Smooth muscle cell (in vitro differentiated cells): ENCODE measurements around the gene FLT3LG. TPM values are rescaled to one million over a fixed set of nuclear protein-coding genes. Genes with fewer than 3 reads are reported as not detected.
A peak's percentile ranks its signal among the peaks of the same experiment; 100 is the strongest.

Experiments
- DNase-seq: peaks from one replicate; lab custom pipeline; 2025; ENCODE audit not compliant: unreplicated experiment; lab: John Stamatoyannopoulos, UW
- H2AFZ ChIP-seq: fragments of 200-600 bp; sonication (generic); 2 replicates; pipeline ENCODE4 v1.6.0; 2016; ENCODE audit warnings: antibody characterized with exemption, low read depth, mild to moderate bottlenecking
- H3F3A ChIP-seq: fragments of 200-600 bp; sonication (generic); 2 replicates; pipeline ENCODE4 v1.6.0; 2017; ENCODE audit warnings: antibody characterized with exemption, low read depth
- H3K27ac ChIP-seq: fragments of 200-600 bp; sonication (generic); 2 replicates; pipeline ENCODE4 v1.5.1; 2016; ENCODE audit warnings: low read depth, mild to moderate bottlenecking
- H3K27me3 ChIP-seq: fragments of 200-600 bp; sonication (generic); 2 replicates; pipeline ENCODE4 v1.6.1; 2016; ENCODE audit warnings: low read depth, mild to moderate bottlenecking
- H3K36me3 ChIP-seq: fragments of 200-600 bp; sonication (generic); 2 replicates; pipeline ENCODE4 v1.5.1; 2016; ENCODE audit warnings: low read depth
- H3K4me1 ChIP-seq: fragments of 200-600 bp; sonication (generic); 2 replicates; pipeline ENCODE4 v1.5.1; 2016; ENCODE audit warnings: low read depth
- H3K4me2 ChIP-seq: fragments of 200-600 bp; sonication (generic); 2 replicates; pipeline ENCODE4 v1.6.0; 2016; ENCODE audit warnings: mild to moderate bottlenecking
- H3K4me3 ChIP-seq: fragments of 200-600 bp; sonication (generic); 2 replicates; pipeline ENCODE4 v1.5.1; 2016; ENCODE audit warnings: mild to moderate bottlenecking
- H3K79me2 ChIP-seq: fragments of 200-600 bp; sonication (generic); 2 replicates; pipeline ENCODE4 v1.6.0; 2016; ENCODE audit warnings: low read depth, mild to moderate bottlenecking
- H3K9ac ChIP-seq: fragments of 200-600 bp; sonication (generic); 2 replicates; pipeline ENCODE4 v1.6.0; 2016; ENCODE audit warnings: low read depth
- H3K9me3 ChIP-seq: fragments of 200-600 bp; sonication (generic); replicated peaks from 2 replicates; pipeline ENCODE4 v1.5.1; 2016; ENCODE audit warnings: low read depth
- H4K20me1 ChIP-seq: fragments of 200-600 bp; sonication (generic); 2 replicates; pipeline ENCODE4 v1.6.0; 2016; ENCODE audit warnings: low read depth
- CTCF ChIP-seq: fragments of 200-600 bp; sonication (generic); IDR thresholded peaks from 2 replicates; pipeline ENCODE4 v1.5.1; 2017; ENCODE audit warnings: borderline replicate concordance, mild to moderate bottlenecking, antibody characterized with exemption; ENCODE audit not compliant: insufficient read depth, poor library complexity, severe bottlenecking
- WGBS: methylation state at CpG from one replicate; pipeline ENCODE4 v1.1.7; 2016; ENCODE audit warnings: low lambda C conversion rate; 5-methylcytosine and 5-hydroxymethylcytosine counted together
- polyA plus RNA-seq: library from polyadenylated mRNA; unstranded; fragments of >200 nt; fragmentation: Nextera tagmentation; extraction: Ambion mirVana; gene quantifications from 2 replicates; pipeline ENCODE4 v1.2.1, GENCODE V29; 2016
- total RNA-seq: library from RNA; depleted of rRNA; stranded (reverse); fragments of >200 nt; gene quantifications from 2 replicates; pipeline ENCODE4 v1.2.3, GENCODE V29; 2014

Gene FLT3LG
- total and polyA plus RNA-seq, 2 experiments from 2014 or later: 0.45 to 2.0 TPM

GRCh38 chr19:49497047-49497788 lies 23.2 kb downstream of the FLT3LG start:
- H3K9ac ChIP-seq: peak overlapping the region; percentile 98
- peak overlapping the region; percentile 95 for H3K4me3 ChIP-seq
- peak overlapping the region; percentile 97 for H3K4me2 ChIP-seq
- H3K27ac ChIP-seq: peak overlapping the region; percentile 86
- peaks cover 24% of the 10 kb centered on the region for H3K79me2 ChIP-seq
- DNase-seq: no peak
- no peaks in the 10 kb centered on the region for H3K9me3 ChIP-seq
- peaks cover 39% of the 10 kb centered on the region for H3F3A ChIP-seq
- peaks cover 5% of the 10 kb centered on the region for H3K36me3 ChIP-seq
- TF ChIP-seq CTCF: no peak
- H3K4me1 ChIP-seq: peaks cover 15% of the 10 kb centered on the region
- 33% methylated on average over 21 of the region's 22 CpGs for WGBS
- H2AFZ ChIP-seq: no peak overlapping the region
- no peaks in the 10 kb centered on the region for H3K27me3 ChIP-seq
- H4K20me1 ChIP-seq: peaks cover 42% of the 10 kb centered on the region

GRCh38 chr19:49497789-49498103 lies 23.7 kb downstream of the FLT3LG start:
- peak overlapping the region; percentile 95 for H3K4me3 ChIP-seq
- peaks cover 33% of the 10 kb centered on the region for H3F3A ChIP-seq
- peaks cover 36% of the 10 kb centered on the region for H4K20me1 ChIP-seq
- TF ChIP-seq CTCF: no peak
- no peak for DNase-seq
- no peaks in the 10 kb centered on the region for H3K27me3 ChIP-seq
- WGBS: 94% methylated on average over 12 of the region's 12 CpGs
- H3K4me2 ChIP-seq: peak overlapping the region; percentile 97
- peaks cover 15% of the 10 kb centered on the region for H3K4me1 ChIP-seq
- peak overlapping the region; percentile 98 for H3K9ac ChIP-seq
- peaks cover 24% of the 10 kb centered on the region for H3K79me2 ChIP-seq
- no peak overlapping the region for H3K27ac ChIP-seq
- no peaks in the 10 kb centered on the region for H3K9me3 ChIP-seq
- no peak overlapping the region for H2AFZ ChIP-seq
- H3K36me3 ChIP-seq: peaks cover 5% of the 10 kb centered on the region

GRCh38 chr19:49498475-49498874 lies 24.5 kb downstream of the FLT3LG start:
- peaks cover 36% of the 10 kb centered on the region for H4K20me1 ChIP-seq
- H3K36me3 ChIP-seq: peaks cover 5% of the 10 kb centered on the region
- no peaks in the 10 kb centered on the region for H3K9me3 ChIP-seq
- peak overlapping the region; percentile 98 for H3K9ac ChIP-seq
- no peak overlapping the region for H3K4me3 ChIP-seq
- H3K27ac ChIP-seq: no peak overlapping the region
- peaks cover 19% of the 10 kb centered on the region for H3K4me1 ChIP-seq
- DNase-seq: no peak
- no peak overlapping the region for H2AFZ ChIP-seq
- H3K4me2 ChIP-seq: peak overlapping the region; percentile 97
- H3F3A ChIP-seq: peaks cover 26% of the 10 kb centered on the region
- TF ChIP-seq CTCF: no peak
- WGBS: 94% methylated on average over 7 of the region's 7 CpGs
- H3K79me2 ChIP-seq: peaks cover 24% of the 10 kb centered on the region
- H3K27me3 ChIP-seq: no peaks in the 10 kb centered on the region

- H3K4me2 ChIP-seq: peak overlapping the region; percentile 97
- DNase-seq: no peak
- peaks cover 20% of the 10 kb centered on the region for H3K4me1 ChIP-seq
- no peak overlapping the region for H2AFZ ChIP-seq
- H4K20me1 ChIP-seq: peaks cover 36% of the 10 kb centered on the region
- peaks cover 5% of the 10 kb centered on the region for H3K36me3 ChIP-seq
- no peaks in the 10 kb centered on the region for H3K9me3 ChIP-seq
- WGBS: 93% methylated on average over 19 of the region's 19 CpGs
- no peak for TF ChIP-seq CTCF
- H3K27ac ChIP-seq: no peak overlapping the region
- H3K27me3 ChIP-seq: no peaks in the 10 kb centered on the region
- H3K79me2 ChIP-seq: peaks cover 24% of the 10 kb centered on the region
- H3K4me3 ChIP-seq: no peak overlapping the region
- H3F3A ChIP-seq: peaks cover 25% of the 10 kb centered on the region
- H3K9ac ChIP-seq: no peak overlapping the region
Measured at GRCh38 chr19:49499030-49499670, 25.1 kb downstream of the FLT3LG start.
